Activated CD4-positive, CD25-positive, alpha-beta regulatory T cell treated with anti-CD3 and anti-CD28 coated beads, Interleukin-2, amount 50 U/mL, for 16 hours (primary cell): ENCODE data around the gene BOC.

Source experiments
- DNase-seq: peaks from one replicate; pipeline ENCODE4 v3.0.0-alpha.2; 2020; ENCODE audit warnings: low read depth, low spot score

The BOC gene

GRCh38 chr3:113222451-113223086 lies 11.2 kb downstream of the BOC start:
- DNase-seq = no peak

GRCh38 chr3:113223475-113224281 lies 12.3 kb downstream of the BOC start:
- DNase-seq = no peak

- DNase-seq = no peak
These were observed 13.9 kb downstream of the BOC start for GRCh38 chr3:113225286-113225685.

- DNase-seq = no peak
These were observed 15.1 kb downstream of the BOC start for GRCh38 chr3:113226491-113226890.

- DNase-seq = no peak
These were observed 15.8 kb downstream of the BOC start for GRCh38 chr3:113227146-113227545.

- DNase-seq = no peak
These were observed 17.3 kb downstream of the BOC start for GRCh38 chr3:113228498-113229286.

GRCh38 chr3:113231391-113231790 lies 20.0 kb downstream of the BOC start:
- no peak for DNase-seq

- DNase-seq = no peak
These were observed 20.5 kb downstream of the BOC start for GRCh38 chr3:113231827-113232253.

- no peak for DNase-seq
These were observed 21.0 kb downstream of the BOC start for GRCh38 chr3:113232342-113232741.

GRCh38 chr3:113233497-113233896 lies 22.1 kb downstream of the BOC start:
- DNase-seq = no peak

- DNase-seq = no peak
These were observed 22.7 kb downstream of the BOC start for GRCh38 chr3:113234028-113234427.

- DNase-seq = no peak
These were observed 23.4 kb downstream of the BOC start for GRCh38 chr3:113234688-113235260.

GRCh38 chr3:113238503-113238902 lies 27.1 kb downstream of the BOC start:
- DNase-seq = no peak

- no peak for DNase-seq
These were observed 29.5 kb downstream of the BOC start for GRCh38 chr3:113240841-113241240.

- no peak for DNase-seq
These were observed 30.1 kb downstream of the BOC start for GRCh38 chr3:113241292-113242095.

- no peak for DNase-seq
These were observed 30.8 kb downstream of the BOC start for GRCh38 chr3:113242096-113242581.

- DNase-seq = no peak
These were observed 31.7 kb downstream of the BOC start for GRCh38 chr3:113243071-113243470.

GRCh38 chr3:113243846-113244245 lies 32.5 kb downstream of the BOC start:
- no peak for DNase-seq

- DNase-seq = no peak
These were observed 34.4 kb downstream of the BOC start for GRCh38 chr3:113245761-113246161.

GRCh38 chr3:113247068-113247467 lies 35.7 kb downstream of the BOC start:
- DNase-seq = no peak
